PC-3 (cell line): ENCODE data around the gene PTPMT1.

Experiments used
- CTCF ChIP-seq: fragments of 300-600 bp; sonication (generic); conservative IDR thresholded peaks from 2 replicates; pipeline ENCODE4 v1.5.1; 2017; ENCODE audit warnings: antibody characterized with exemption, low read depth, mild to moderate bottlenecking, low read length
- EZH2 ChIP-seq: fragments of 300-600 bp; sonication (generic); IDR thresholded peaks from one replicate; pipeline ENCODE4 v1.6.1; 2017; ENCODE audit warnings: antibody characterized with exemption, mild to moderate bottlenecking, low read length; ENCODE audit not compliant: unreplicated experiment
- EZH2phosphoT487 ChIP-seq: fragments of 300-600 bp; sonication (generic); IDR thresholded peaks from 2 replicates; pipeline ENCODE4 v1.6.1; 2018; ENCODE audit warnings: mild to moderate bottlenecking, antibody characterized with exemption, low read length, borderline replicate concordance

- no peak for TF ChIP-seq EZH2phosphoT487
- TF ChIP-seq CTCF = no peak
- no peak for TF ChIP-seq EZH2
These were observed 7.4 kb downstream of the PTPMT1 start for GRCh38 chr11:47572715-47573255.
